ENCODE measurements around the gene FHL3. TPM values are rescaled to one million over a fixed set of nuclear protein-coding genes. Genes with fewer than 3 reads are reported as not detected.

Gene FHL3
- polyA plus RNA-seq, 2 of the 4 experiments (the other 2 are of a cell fraction), result 1.4 to 5.4 TPM

- no peak for ATAC-seq
- TF ChIP-seq NR3C1 (IDR thresholded peaks at IDR 0.05) (no peak), ZNF302 (CRISPR knock-in tag; IDR thresholded peaks at IDR 0.05) (no peak), EHF (CRISPR knock-in tag; IDR thresholded peaks at IDR 0.05) (no peak), FOSB (CRISPR knock-in tag; IDR thresholded peaks at IDR 0.05) (no peak), TP53 (CRISPR knock-in tag; IDR thresholded peaks at IDR 0.05) (no peak), HOXB13 (CRISPR knock-in tag; IDR thresholded peaks at IDR 0.05; ENCODE audit: low read depth) (no peak), NFE2L2 (conservative IDR thresholded peaks at IDR 0.05; ENCODE audit: low read length) (no peak), NPAS2 (CRISPR knock-in tag; IDR thresholded peaks at IDR 0.05; ENCODE audit: borderline replicate concordance) (no peak)
- Histone ChIP-seq H3K9me3 (no peaks in the 10 kb centered on the region), H3K4me3 (no peak overlapping the region), H3K27ac (no peak overlapping the region), H3K4me1 (peaks cover 13% of the 10 kb centered on the region), H3K4me2 (no peak overlapping the region)
- no peak for DNase-seq (ENCODE audit: low read depth in 1 of 2, low spot score in 1 of 2)
- ChIA-PET POLR2A (no interaction called here), CTCF (interaction anchor here (1.1 to 2.0 kb wide), 3 partner anchors 28 to 42 kb away, joined by 3 to 5 read pairs (median 5); partner anchors contain the start of gene SF3A3)
- FAIRE-seq, result no peak
- WGBS (ENCODE audit: missing lambda C conversion rate), result 33% methylated on average over 2 of the region's 2 CpGs
Measured at GRCh38 chr1:37948166-37948565, 57.1 kb downstream of the FHL3 start.

GRCh38 chr1:37947364-37947763 is 58.0 kb downstream of the FHL3 start:
- FAIRE-seq, result no peak
- DNase-seq (ENCODE audit: low read depth in 1 of 2, low spot score in 1 of 2), result no peak
- CTCF ChIA-PET, result interaction anchor here (0.7 to 2.0 kb wide), 4 partner anchors 10 to 888 kb away, joined by 3 to 5 read pairs (median 4); no protein-coding TSS in a partner anchor
- WGBS (ENCODE audit: missing lambda C conversion rate), result 78% methylated on average over 6 of the region's 6 CpGs
- TF ChIP-seq HEYL (CRISPR knock-in tag; IDR thresholded peaks at IDR 0.05) (no peak), CBX8 (IDR thresholded peaks at IDR 0.05) (no peak), KDM5A (IDR thresholded peaks at IDR 0.05) (no peak), HMGXB4 (CRISPR knock-in tag; IDR thresholded peaks at IDR 0.05; ENCODE audit: borderline replicate concordance) (no peak), NFE2L2 (conservative IDR thresholded peaks at IDR 0.05; ENCODE audit: low read length) (no peak), RCOR1 (IDR thresholded peaks at IDR 0.05; ENCODE audit: low read depth, low read length) (no peak), PBX3 (IDR thresholded peaks at IDR 0.05) (no peak), MAFK (IDR thresholded peaks at IDR 0.05; ENCODE audit: partially characterized antibody) (no peak)
- H3K4me3 ChIP-seq, result peak overlapping the region; percentile 72; the same call in 1 of the 3 replicates
- peak overlapping the region; percentile 86 for H3K4me2 ChIP-seq
- ATAC-seq, result no peak
- H3K4me1 ChIP-seq, result peaks cover 13% of the 10 kb centered on the region
- POLR2A ChIA-PET, result interaction anchor here (0.5 to 1.2 kb wide), 3 partner anchors 12 to 23 kb away, joined by 3 to 9 read pairs (median 3); no protein-coding TSS in a partner anchor
- H3K9me3 ChIP-seq, result no peaks in the 10 kb centered on the region
- H3K27ac ChIP-seq, result peak overlapping the region; percentile 90 to 95

Small RNA genes lying within 50 kb of the gene (small RNA-seq; reads per million reads assigned to genes)
- gene RF00017 (0 reads per million in 6 experiments), gene RNU6-510P (0 to 0.97 (median 0) reads per million in 6 experiments)

Other genes starting within 250 kb of the FHL3 start
- gene EPHA10, start 240.4 kb downstream of the FHL3 start, polyA plus RNA-seq (2011; rRNA removed), result 0.35 and 0.65 TPM in 2 replicates
- 0.49 to 0.59 TPM (median 0.53 TPM) in 3 replicates for gene EPHA10, start 240.4 kb downstream of the FHL3 start, polyA plus RNA-seq (2017; fragmentation: RNase III; extraction: RNeasy Plus Mini Kit Qiagen cat#74134 plus additional on column Dnase treatment)
- gene MANEAL, start 211.7 kb downstream of the FHL3 start, polyA plus RNA-seq (2011; rRNA removed), result 8.9 and 12.6 TPM in 2 replicates
- 13.8 to 15.5 TPM (median 15.5 TPM) in 3 replicates for gene MANEAL, start 211.7 kb downstream of the FHL3 start, polyA plus RNA-seq (2017; fragmentation: RNase III; extraction: RNeasy Plus Mini Kit Qiagen cat#74134 plus additional on column Dnase treatment)
- 21.3 and 24.2 TPM in 2 replicates for gene C1orf122, start 197.7 kb downstream of the FHL3 start, polyA plus RNA-seq (2011; rRNA removed)
- gene C1orf122, start 197.7 kb downstream of the FHL3 start, polyA plus RNA-seq (2017; fragmentation: RNase III; extraction: RNeasy Plus Mini Kit Qiagen cat#74134 plus additional on column Dnase treatment), result 26.8 to 29.6 TPM (median 29.1 TPM) in 3 replicates
- 21.0 and 21.7 TPM in 2 replicates for gene YRDC, start 197.3 kb downstream of the FHL3 start, polyA plus RNA-seq (2011; rRNA removed)
- gene YRDC, start 197.3 kb downstream of the FHL3 start, polyA plus RNA-seq (2017; fragmentation: RNase III; extraction: RNeasy Plus Mini Kit Qiagen cat#74134 plus additional on column Dnase treatment), result 12.2 to 12.8 TPM (median 12.3 TPM) in 3 replicates
- 6.7 and 9.5 TPM in 2 replicates for gene MTF1, start 145.9 kb downstream of the FHL3 start, polyA plus RNA-seq (2011; rRNA removed)
- 3.8 to 4.1 TPM (median 4.0 TPM) in 3 replicates for gene MTF1, start 145.9 kb downstream of the FHL3 start, polyA plus RNA-seq (2017; fragmentation: RNase III; extraction: RNeasy Plus Mini Kit Qiagen cat#74134 plus additional on column Dnase treatment)
- 11.1 and 11.5 TPM in 2 replicates for gene INPP5B, start 58.5 kb downstream of the FHL3 start, polyA plus RNA-seq (2011; rRNA removed)
- 4.3 to 5.7 TPM (median 4.9 TPM) in 3 replicates for gene INPP5B, start 58.5 kb downstream of the FHL3 start, polyA plus RNA-seq (2017; fragmentation: RNase III; extraction: RNeasy Plus Mini Kit Qiagen cat#74134 plus additional on column Dnase treatment)
- gene SF3A3, start 15.5 kb downstream of the FHL3 start, polyA plus RNA-seq (2011; rRNA removed), result 53.5 and 62.6 TPM in 2 replicates
- gene SF3A3, start 15.5 kb downstream of the FHL3 start, polyA plus RNA-seq (2017; fragmentation: RNase III; extraction: RNeasy Plus Mini Kit Qiagen cat#74134 plus additional on column Dnase treatment), result 99.2 to 101 TPM (median 101 TPM) in 3 replicates
- 27.0 and 37.6 TPM in 2 replicates for gene UTP11, start 7.2 kb upstream of the FHL3 start, polyA plus RNA-seq (2011; rRNA removed)
- 43.1 to 53.1 TPM (median 44.8 TPM) in 3 replicates for gene UTP11, start 7.2 kb upstream of the FHL3 start, polyA plus RNA-seq (2017; fragmentation: RNase III; extraction: RNeasy Plus Mini Kit Qiagen cat#74134 plus additional on column Dnase treatment)
- gene POU3F1, start 41.3 kb upstream of the FHL3 start, polyA plus RNA-seq (2011; rRNA removed), result not detected in 2 replicates
- not detected in 3 replicates for gene POU3F1, start 41.3 kb upstream of the FHL3 start, polyA plus RNA-seq (2017; fragmentation: RNase III; extraction: RNeasy Plus Mini Kit Qiagen cat#74134 plus additional on column Dnase treatment)